Heart left ventricle (tissue), 13 donors: ENCODE measurements around the gene ATAT1.

ENCODE experiments used
- CTCF ChIP-seq, 12 donors: fragments of 200-600 bp; sonication (generic) in 4 of 12; IDR thresholded peaks; one replicate each; pipeline versions ENCODE4 v1.5.0 to v1.8.0; 2018 to 2022; ENCODE audit warnings: antibody characterized with exemption in 12 of 12, mild to moderate bottlenecking in 5 of 12
- POLR2A ChIP-seq, 2 donors: fragments of 450-650 bp; IDR thresholded peaks; one replicate each; pipeline ENCODE4 v1.6.1; 2017; ENCODE audit warnings: antibody characterized with exemption in 2 of 2, mild to moderate bottlenecking in 2 of 2, moderate library complexity in 2 of 2
- donor health status: ischemic (EF 13 %, LVEDD 7.1; RV severe dilation, severe dysfunction).
- donor health status: DM: no; HTN: yes; CAD: no.
- donor health status: DM: no; HTN: no; CAD: no.
- donor health status: ischemic (EF 25% LVEDD 6.9; RV normal size, moderate dysfunction).
- donor health status: ischemic (EF 25% LVEDD 5.7; RV mildly dilated, moderate dysfunction).
- donor health status: ischemic (EF 35%, LVEDD 5.7; RV mildly dilated, moderate dysfunction).
- donor health status: nonischemic (EF 11% LVEDD 7.7; RV severe dilation, severe dysfunction).
- donor health status: DM: yes; HTN: yes; CAD: no.
- donor health status: PGD.
- donor health status: ischemic (EF 29% LVEDD 5.4; RV normal size, mild dysfunction).
- donor health status: nonischemic (EF 23%, LVEDD 6.1; RV moderate dilation, normal function).

- TF ChIP-seq CTCF (IDR thresholded peaks at IDR 0.05) (no peak), POLR2A (IDR thresholded peaks at IDR 0.05) (peak in 1 of 2 donors; percentile 58)
These were observed 9.0 kb upstream of the ATAT1 start, which contains the start of gene MRPS18B for GRCh38 chr6:30617565-30618269.
